Brain microvascular endothelial cell (primary cell): ENCODE results near the gene SLC44A2.
A peak's percentile ranks its signal among the peaks of the same experiment; 100 is the strongest.

Experiments used
- DNase-seq: peaks from one replicate; pipeline ENCODE4 v3.0.0-alpha.2; 2020
- H3K27ac ChIP-seq: fragments of 250-450 bp; sonication (Bioruptor Pico); 2 replicates; pipeline ENCODE4 v1.5.1; 2020; ENCODE audit warnings: mild to moderate bottlenecking, moderate library complexity
- H3K27me3 ChIP-seq: fragments of 250-450 bp; sonication (Bioruptor Pico); replicated peaks from 2 replicates; pipeline ENCODE4 v1.5.1; 2020; ENCODE audit warnings: mild to moderate bottlenecking
- H3K36me3 ChIP-seq: fragments of 250-450 bp; sonication (Bioruptor Pico); replicated peaks from 2 replicates; pipeline ENCODE4 v1.5.1; 2020; ENCODE audit warnings: mild to moderate bottlenecking
- H3K4me3 ChIP-seq: 2 replicates; pipeline ENCODE4 v1.5.1; 2011; ENCODE audit warnings: low read depth, mild to moderate bottlenecking, control low read depth, low read length, moderate library complexity
- CTCF ChIP-seq: IDR thresholded peaks from 2 replicates; pipeline ENCODE4 v1.5.1; 2011; ENCODE audit warnings: low read depth, mild to moderate bottlenecking, moderate library complexity, low read length, control low read depth, inconsistent platforms; ENCODE audit errors: missing control alignments
- in situ Hi-C: cut with HindIII; loops from 2 replicates; pipeline ENCODE4 v1.10.0; 2017; ENCODE audit warnings: low sequenced_read_pairs, low pct_ligation_motif_present

SLC44A2 gene

GRCh38 chr19:10600149-10600548 is 25.2 kb upstream of the SLC44A2 start:
- H3K27ac ChIP-seq: no peak overlapping the region
- in situ Hi-C loops: no loop called here
- DNase-seq: no peak
- H3K4me3 ChIP-seq: no peak overlapping the region
- no peak for TF ChIP-seq CTCF
- H3K27me3 ChIP-seq: no peaks in the 10 kb centered on the region
- H3K36me3 ChIP-seq: no peaks in the 10 kb centered on the region

GRCh38 chr19:10601999-10602329 is 23.4 kb upstream of the SLC44A2 start:
- in situ Hi-C loops: no loop called here
- no peak overlapping the region for H3K4me3 ChIP-seq
- TF ChIP-seq CTCF: no peak

GRCh38 chr19:10602330-10603083 is 22.8 kb upstream of the SLC44A2 start:
- DNase-seq: peak; percentile 62
- no peaks in the 10 kb centered on the region for H3K27me3 ChIP-seq
- in situ Hi-C loops: no loop called here
- peak overlapping the region; percentile 81 for H3K27ac ChIP-seq
- peak overlapping the region; percentile 89 for H3K4me3 ChIP-seq
- H3K36me3 ChIP-seq: no peaks in the 10 kb centered on the region
- TF ChIP-seq CTCF: no peak

More at GRCh38 chr19:10601999-10602329, 23.4 kb upstream of the SLC44A2 start:
- no peak for DNase-seq
- Histone ChIP-seq H3K36me3 (no peaks in the 10 kb centered on the region), H3K27me3 (no peaks in the 10 kb centered on the region), H3K27ac (no peak overlapping the region)

GRCh38 chr19:10603084-10603872 is 22.1 kb upstream of the SLC44A2 start:
- H3K4me3 ChIP-seq: peak overlapping the region; percentile 89
- peak overlapping the region; percentile 81 for H3K27ac ChIP-seq
- no peaks in the 10 kb centered on the region for H3K36me3 ChIP-seq
- in situ Hi-C loops: no loop called here
- DNase-seq: no peak
- TF ChIP-seq CTCF: no peak
- no peaks in the 10 kb centered on the region for H3K27me3 ChIP-seq

GRCh38 chr19:10603873-10604459 is 21.4 kb upstream of the SLC44A2 start:
- Histone ChIP-seq H3K4me3 (peak overlapping the region; percentile 89), H3K27me3 (no peaks in the 10 kb centered on the region), H3K27ac (peak overlapping the region; percentile 81), H3K36me3 (no peaks in the 10 kb centered on the region)
- peak; percentile 37 for DNase-seq
- in situ Hi-C loops: no loop called here
- no peak for TF ChIP-seq CTCF
